Suprapubic skin (tissue), 4 donors: ENCODE data around the gene ARHGAP31. TPM values are rescaled to one million over a fixed set of nuclear protein-coding genes. Genes with fewer than 3 reads are reported as not detected.

ENCODE experiments used
- DNase-seq, 2 donors: peaks; one replicate each; pipeline ENCODE4 v3.0.0-alpha.2; 2019; ENCODE audit warnings: low spot score in 2 of 2
- H3K27ac ChIP-seq: fragments of 200-600 bp; sonication (generic); one replicate; pipeline ENCODE4 v1.5.1; 2019
- H3K27me3 ChIP-seq: fragments of 200-600 bp; sonication (generic); one replicate; pipeline ENCODE4 v1.5.1; 2019
- H3K36me3 ChIP-seq: fragments of 200-600 bp; sonication (generic); one replicate; pipeline ENCODE4 v1.5.1; 2019
- H3K4me1 ChIP-seq: fragments of 200-600 bp; sonication (generic); one replicate; pipeline ENCODE4 v1.5.1; 2019
- H3K4me3 ChIP-seq: fragments of 200-600 bp; sonication (generic); one replicate; pipeline ENCODE4 v1.5.1; 2019; ENCODE audit warnings: mild to moderate bottlenecking
- H3K9me3 ChIP-seq: fragments of 200-600 bp; sonication (generic); one replicate; pipeline ENCODE4 v1.5.1; 2019
- EP300 ChIP-seq: sonication (generic); formaldehyde crosslinking; IDR thresholded peaks from one replicate; pipeline ENCODE4 v1.6.1; 2017; ENCODE audit warnings: antibody characterized with exemption
- POLR2A ChIP-seq, 2 donors: fragments of 450-650 bp; IDR thresholded peaks; one replicate each; pipeline ENCODE4 v1.6.1; 2017; ENCODE audit warnings: antibody characterized with exemption in 2 of 2, mild to moderate bottlenecking in 2 of 2, moderate library complexity in 2 of 2
- POLR2AphosphoS5 ChIP-seq, 3 donors: sonication (generic); formaldehyde crosslinking; IDR thresholded peaks; one replicate each; pipeline ENCODE4 v1.6.1; 2017; ENCODE audit warnings: antibody characterized with exemption in 3 of 3
- WGBS: methylation state at CpG from one replicate; pipeline ENCODE4 v1.1.5; 2018; 5-methylcytosine and 5-hydroxymethylcytosine counted together
- total RNA-seq, 4 donors: library from RNA; depleted of rRNA; stranded (reverse); fragments of >200 nt; gene quantifications; one replicate each; pipeline ENCODE4 v1.1.0, GENCODE V29; 2016
- TF ChIP-seq, protein P1 (sequence below), 2 donors: fragments of 200-600 bp in 1 of 2; fragments of 450-650 bp in 1 of 2; sonication (generic) in 1 of 2; IDR thresholded peaks; one replicate each; pipeline ENCODE4 v1.5.1; 2016 to 2019; ENCODE audit warnings: antibody characterized with exemption in 2 of 2, mild to moderate bottlenecking in 1 of 2, moderate library complexity in 1 of 2

The ARHGAP31 gene
- total RNA-seq, 4 donors from 2014 or later = 15.8 to 26.6 (median 21.7) TPM

DNA sequence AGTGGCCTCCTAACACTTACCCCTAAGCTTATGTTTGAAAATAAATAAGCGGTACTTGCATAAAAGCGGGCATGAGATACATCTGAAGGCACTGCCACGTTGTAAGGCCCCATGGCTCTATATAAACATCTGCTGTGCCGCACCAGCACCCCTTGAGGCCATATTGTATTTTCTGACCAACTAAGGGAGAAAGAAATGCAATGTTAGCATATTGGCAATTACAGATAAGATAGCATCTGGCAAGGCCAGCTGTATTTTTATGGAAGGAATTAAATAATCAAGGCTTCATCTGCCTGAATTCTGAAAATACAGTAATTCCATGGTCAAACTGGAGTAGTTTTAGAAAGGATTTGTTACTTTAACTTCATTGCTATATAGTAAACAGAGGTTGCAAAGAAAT, 140.5 kb downstream of the ARHGAP31 start:
- H3K9me3 ChIP-seq = peaks cover 10% of the 10 kb centered on the region
- no peak overlapping the region for H3K27ac ChIP-seq
- H3K36me3 ChIP-seq = peaks cover 83% of the 10 kb centered on the region
- H3K27me3 ChIP-seq = no peaks in the 10 kb centered on the region
- WGBS = 99% methylated on average over 4 of the region's 4 CpGs
- no peak for DNase-seq
- no peak for TF ChIP-seq POLR2A (IDR thresholded peaks at IDR 0.05)
- TF ChIP-seq, protein P1, sequence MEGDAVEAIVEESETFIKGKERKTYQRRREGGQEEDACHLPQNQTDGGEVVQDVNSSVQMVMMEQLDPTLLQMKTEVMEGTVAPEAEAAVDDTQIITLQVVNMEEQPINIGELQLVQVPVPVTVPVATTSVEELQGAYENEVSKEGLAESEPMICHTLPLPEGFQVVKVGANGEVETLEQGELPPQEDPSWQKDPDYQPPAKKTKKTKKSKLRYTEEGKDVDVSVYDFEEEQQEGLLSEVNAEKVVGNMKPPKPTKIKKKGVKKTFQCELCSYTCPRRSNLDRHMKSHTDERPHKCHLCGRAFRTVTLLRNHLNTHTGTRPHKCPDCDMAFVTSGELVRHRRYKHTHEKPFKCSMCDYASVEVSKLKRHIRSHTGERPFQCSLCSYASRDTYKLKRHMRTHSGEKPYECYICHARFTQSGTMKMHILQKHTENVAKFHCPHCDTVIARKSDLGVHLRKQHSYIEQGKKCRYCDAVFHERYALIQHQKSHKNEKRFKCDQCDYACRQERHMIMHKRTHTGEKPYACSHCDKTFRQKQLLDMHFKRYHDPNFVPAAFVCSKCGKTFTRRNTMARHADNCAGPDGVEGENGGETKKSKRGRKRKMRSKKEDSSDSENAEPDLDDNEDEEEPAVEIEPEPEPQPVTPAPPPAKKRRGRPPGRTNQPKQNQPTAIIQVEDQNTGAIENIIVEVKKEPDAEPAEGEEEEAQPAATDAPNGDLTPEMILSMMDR (IDR thresholded peaks at IDR 0.05) = no peak
- no peak for TF ChIP-seq POLR2AphosphoS5 (IDR thresholded peaks at IDR 0.05)
- no peak for TF ChIP-seq EP300
- no peak overlapping the region for H3K4me3 ChIP-seq
- no peaks in the 10 kb centered on the region for H3K4me1 ChIP-seq

DNA sequence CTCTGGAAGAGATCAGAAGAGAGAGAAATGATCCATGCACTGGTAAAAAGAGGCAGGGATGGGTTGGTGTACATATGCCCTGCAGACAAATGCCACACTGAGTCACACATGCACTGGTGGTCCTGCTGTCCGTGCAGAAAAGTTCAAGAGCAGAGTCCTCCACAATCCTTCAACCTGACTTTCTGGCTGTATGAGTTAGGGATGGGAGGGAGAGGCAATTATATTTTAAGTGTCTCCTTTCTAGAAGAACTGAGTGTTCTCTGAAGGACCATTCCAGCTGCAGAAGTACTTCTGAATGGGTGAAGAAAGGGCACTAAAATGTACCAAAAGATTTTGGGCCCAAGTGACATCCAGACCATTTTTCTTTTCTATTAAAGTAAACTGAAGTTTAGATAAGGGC, 142.8 kb downstream of the ARHGAP31 start:
- Histone ChIP-seq H3K4me1 (no peaks in the 10 kb centered on the region), H3K36me3 (peaks cover 70% of the 10 kb centered on the region), H3K9me3 (no peaks in the 10 kb centered on the region), H3K27me3 (no peaks in the 10 kb centered on the region), H3K27ac (no peak overlapping the region), H3K4me3 (no peak overlapping the region)
- TF ChIP-seq POLR2A (IDR thresholded peaks at IDR 0.05) (no peak), EP300 (no peak), POLR2AphosphoS5 (IDR thresholded peaks at IDR 0.05) (no peak)
- TF ChIP-seq, protein P1 (IDR thresholded peaks at IDR 0.05) = no peak
- DNase-seq = no peak
- WGBS = 100% methylated on average over 1 of the region's 1 CpG

DNA sequence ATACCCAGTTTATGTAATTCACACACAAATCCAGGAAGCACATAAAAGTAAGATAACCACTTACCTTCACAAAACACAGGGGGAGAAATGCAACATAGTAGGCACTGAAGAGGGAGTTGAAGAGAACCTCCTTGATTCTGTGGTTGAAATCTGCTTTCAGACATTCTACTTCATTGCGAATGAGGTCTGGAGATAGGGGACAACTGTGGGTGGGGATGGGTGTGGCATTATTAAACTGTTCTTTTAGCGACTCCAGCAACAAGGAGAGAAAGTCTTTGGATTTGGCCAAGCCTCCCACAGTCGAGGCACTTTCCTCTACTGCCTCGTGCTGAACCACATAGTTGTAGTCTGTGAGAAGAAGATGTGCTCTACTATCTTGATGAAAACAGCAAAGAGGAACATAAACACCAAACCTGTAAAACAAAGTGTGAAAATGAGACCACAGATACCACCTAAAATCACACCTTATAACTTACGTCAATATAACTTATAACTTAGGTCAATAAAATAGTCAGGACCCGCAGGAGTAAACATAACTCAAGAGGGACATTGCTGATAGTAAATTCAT, 143.6 kb downstream of the ARHGAP31 start:
- Histone ChIP-seq H3K27ac (no peak overlapping the region), H3K9me3 (no peaks in the 10 kb centered on the region), H3K27me3 (no peaks in the 10 kb centered on the region), H3K36me3 (peaks cover 63% of the 10 kb centered on the region), H3K4me1 (no peaks in the 10 kb centered on the region), H3K4me3 (no peak overlapping the region)
- 87% methylated on average over 6 of the region's 6 CpGs for WGBS
- TF ChIP-seq, protein P1 (IDR thresholded peaks at IDR 0.05) = no peak
- TF ChIP-seq POLR2AphosphoS5 (IDR thresholded peaks at IDR 0.05) (no peak), POLR2A (IDR thresholded peaks at IDR 0.05) (no peak), EP300 (no peak)
- DNase-seq = no peak

DNA sequence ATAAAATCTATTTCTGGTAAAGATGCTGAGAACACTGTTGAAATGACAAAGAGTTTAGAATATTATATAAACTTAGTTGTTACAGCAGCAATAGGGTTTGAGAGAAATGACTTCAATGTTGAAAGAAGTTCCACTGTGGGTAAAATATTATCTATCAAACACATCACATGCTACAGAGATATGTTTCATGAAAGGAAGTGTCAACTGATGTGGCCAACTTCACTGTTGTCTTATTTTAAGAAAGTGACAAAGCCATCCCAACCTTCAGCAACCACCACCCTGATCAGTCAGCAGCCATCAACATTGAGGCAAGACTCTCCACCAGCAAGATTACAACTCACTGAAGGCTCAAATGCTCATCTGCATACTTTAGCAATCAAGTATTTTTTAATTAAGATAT, 149.0 kb downstream of the ARHGAP31 start:
- H3K4me1 ChIP-seq = no peaks in the 10 kb centered on the region
- DNase-seq = no peak
- H3K27ac ChIP-seq = no peak overlapping the region
- no peaks in the 10 kb centered on the region for H3K27me3 ChIP-seq
- peaks cover 54% of the 10 kb centered on the region for H3K36me3 ChIP-seq
- no peaks in the 10 kb centered on the region for H3K9me3 ChIP-seq
- TF ChIP-seq, protein P1 (IDR thresholded peaks at IDR 0.05) = no peak
- TF ChIP-seq POLR2A (IDR thresholded peaks at IDR 0.05) (no peak), POLR2AphosphoS5 (IDR thresholded peaks at IDR 0.05) (no peak), EP300 (no peak)
- H3K4me3 ChIP-seq = no peak overlapping the region

DNA sequence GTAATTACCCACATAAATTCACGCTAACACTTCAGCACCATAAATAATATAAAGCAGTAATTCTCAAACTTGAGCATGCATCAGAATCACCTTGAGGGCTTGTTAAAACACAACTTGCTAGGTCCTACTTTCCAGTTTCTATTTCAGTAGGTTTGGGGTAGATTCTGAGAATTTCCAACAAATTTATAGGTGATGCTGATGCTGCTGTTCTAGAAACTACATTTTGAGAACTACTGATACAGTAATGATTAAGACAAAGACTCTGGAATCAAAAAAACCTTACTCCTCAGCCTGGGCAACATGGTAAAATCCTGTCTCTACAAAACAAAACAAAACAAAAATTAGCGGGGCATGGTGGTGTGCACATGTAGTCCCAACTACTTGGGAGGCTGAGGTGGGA, 150.4 kb downstream of the ARHGAP31 start:
- H3K27ac ChIP-seq = no peak overlapping the region
- H3K27me3 ChIP-seq = no peaks in the 10 kb centered on the region
- peaks cover 66% of the 10 kb centered on the region for H3K36me3 ChIP-seq
- 93% methylated on average over 2 of the region's 2 CpGs for WGBS
- H3K4me3 ChIP-seq = no peak overlapping the region
- TF ChIP-seq, protein P1 (IDR thresholded peaks at IDR 0.05) = no peak
- TF ChIP-seq POLR2AphosphoS5 (IDR thresholded peaks at IDR 0.05) (no peak), POLR2A (IDR thresholded peaks at IDR 0.05) (no peak), EP300 (no peak)
- H3K9me3 ChIP-seq = no peaks in the 10 kb centered on the region
- H3K4me1 ChIP-seq = no peaks in the 10 kb centered on the region
- DNase-seq = no peak
